ENCODE data around the gene VLDLR.

DNA sequence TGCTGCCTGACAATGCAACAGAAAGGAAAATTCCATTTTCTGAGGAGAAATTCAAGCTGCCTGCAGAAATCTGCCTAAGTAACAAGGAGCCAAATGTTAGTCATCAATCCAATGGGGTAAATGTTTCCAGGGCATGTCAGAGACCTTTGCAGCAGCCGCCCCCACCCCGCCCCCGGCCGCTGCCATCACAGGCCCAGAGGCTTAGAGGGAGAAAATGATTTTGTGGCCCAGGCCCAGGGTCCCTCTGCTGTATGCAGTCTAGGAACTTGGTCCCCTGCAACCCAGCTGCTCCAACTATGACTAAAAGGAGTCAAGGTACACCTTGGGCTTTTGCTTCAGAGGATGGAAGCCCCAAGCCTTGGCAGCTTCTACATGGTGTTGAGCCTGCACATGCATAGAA lies 45.0 kb downstream of the VLDLR start:
- no peak for TF ChIP-seq POLR2A (IDR thresholded peaks at IDR 0.05)
- TF ChIP-seq, protein P1, sequence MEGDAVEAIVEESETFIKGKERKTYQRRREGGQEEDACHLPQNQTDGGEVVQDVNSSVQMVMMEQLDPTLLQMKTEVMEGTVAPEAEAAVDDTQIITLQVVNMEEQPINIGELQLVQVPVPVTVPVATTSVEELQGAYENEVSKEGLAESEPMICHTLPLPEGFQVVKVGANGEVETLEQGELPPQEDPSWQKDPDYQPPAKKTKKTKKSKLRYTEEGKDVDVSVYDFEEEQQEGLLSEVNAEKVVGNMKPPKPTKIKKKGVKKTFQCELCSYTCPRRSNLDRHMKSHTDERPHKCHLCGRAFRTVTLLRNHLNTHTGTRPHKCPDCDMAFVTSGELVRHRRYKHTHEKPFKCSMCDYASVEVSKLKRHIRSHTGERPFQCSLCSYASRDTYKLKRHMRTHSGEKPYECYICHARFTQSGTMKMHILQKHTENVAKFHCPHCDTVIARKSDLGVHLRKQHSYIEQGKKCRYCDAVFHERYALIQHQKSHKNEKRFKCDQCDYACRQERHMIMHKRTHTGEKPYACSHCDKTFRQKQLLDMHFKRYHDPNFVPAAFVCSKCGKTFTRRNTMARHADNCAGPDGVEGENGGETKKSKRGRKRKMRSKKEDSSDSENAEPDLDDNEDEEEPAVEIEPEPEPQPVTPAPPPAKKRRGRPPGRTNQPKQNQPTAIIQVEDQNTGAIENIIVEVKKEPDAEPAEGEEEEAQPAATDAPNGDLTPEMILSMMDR (IDR thresholded peaks at IDR 0.05) = no peak
